GM19324 (cell line): ENCODE data around the gene ZNF678.

ENCODE experiments used
- ATAC-seq: cut with Tn5 transposase; IDR thresholded peaks from one replicate; pipeline ENCODE4 v1.9.1; 2021; ENCODE audit warnings: mild to moderate bottlenecking, moderate library complexity; ENCODE audit not compliant: unreplicated experiment, low FRiP score

ZNF678 gene

DNA sequence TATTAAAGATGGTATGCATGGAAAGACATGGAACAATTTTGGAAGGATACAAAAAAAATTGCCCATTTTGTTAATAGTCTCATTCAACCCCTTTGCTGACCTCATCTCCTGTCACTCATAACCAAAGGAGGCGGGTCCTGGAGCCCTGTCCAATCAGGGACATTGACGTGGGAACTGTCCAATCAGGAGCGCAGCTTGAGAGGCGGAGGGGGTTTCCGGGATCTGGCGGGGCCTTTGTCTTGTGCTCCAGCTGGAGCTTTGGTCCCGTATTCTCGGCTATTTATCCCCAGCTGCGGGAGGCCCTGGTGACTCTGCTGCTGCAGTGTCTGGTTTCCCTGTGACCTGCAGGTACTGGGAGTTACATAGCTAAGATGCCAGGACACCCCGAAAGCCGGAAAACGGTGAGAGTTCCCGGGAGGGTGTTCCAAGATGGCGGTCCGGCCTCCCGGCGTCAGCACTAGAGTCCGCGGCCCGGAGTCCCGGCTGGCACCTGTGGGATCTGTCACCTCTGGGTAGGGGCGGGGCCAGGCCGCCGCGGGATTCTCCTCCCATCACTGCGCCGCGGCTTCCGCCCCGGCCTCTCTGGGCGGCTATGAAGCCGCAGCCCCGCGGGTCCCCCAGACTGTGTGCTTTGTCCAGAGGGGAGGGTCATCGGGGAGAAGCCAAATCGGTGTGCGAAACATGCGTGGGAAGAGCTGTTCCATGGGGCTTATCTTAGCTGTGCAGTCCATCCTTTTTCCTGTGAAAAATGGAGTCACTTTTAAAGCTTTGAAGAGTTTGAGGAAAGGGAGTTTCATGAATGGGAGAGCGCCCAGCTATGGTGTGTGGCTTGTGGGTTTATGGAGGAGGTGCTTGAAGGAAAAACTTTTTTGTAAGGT, at the start of gene ZNF678:
Gene ZNF678 (plus strand): TSS at position 233 of the 878 bp plus-strand sequence. CDS start 87,436 bp downstream, outside the sequence.
- ATAC-seq: peak; percentile 97

DNA sequence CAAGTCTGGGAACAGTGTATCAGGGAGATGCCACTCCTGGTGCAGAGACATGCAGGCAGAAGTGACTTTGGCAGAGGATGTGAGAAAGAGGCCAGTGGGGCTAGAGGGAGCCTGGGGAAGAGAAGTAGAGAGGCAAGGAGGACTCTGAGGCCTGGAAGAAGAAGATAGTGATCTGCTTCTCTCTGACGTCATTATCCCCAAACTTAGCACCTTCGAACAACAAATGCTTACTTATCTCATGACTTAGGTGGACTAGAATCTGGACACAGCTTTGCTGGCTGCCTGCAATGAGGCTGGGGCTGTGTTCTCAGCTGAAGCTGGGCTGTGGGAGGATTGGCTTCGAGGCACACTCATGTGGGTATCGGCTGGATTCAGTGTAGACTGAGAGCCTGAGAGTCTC, 44.5 kb upstream of the ZNF678 start:
- no peak for ATAC-seq

GRCh38 chr1:227521782-227522181, 41.6 kb upstream of the ZNF678 start:
- no peak for ATAC-seq

DNA sequence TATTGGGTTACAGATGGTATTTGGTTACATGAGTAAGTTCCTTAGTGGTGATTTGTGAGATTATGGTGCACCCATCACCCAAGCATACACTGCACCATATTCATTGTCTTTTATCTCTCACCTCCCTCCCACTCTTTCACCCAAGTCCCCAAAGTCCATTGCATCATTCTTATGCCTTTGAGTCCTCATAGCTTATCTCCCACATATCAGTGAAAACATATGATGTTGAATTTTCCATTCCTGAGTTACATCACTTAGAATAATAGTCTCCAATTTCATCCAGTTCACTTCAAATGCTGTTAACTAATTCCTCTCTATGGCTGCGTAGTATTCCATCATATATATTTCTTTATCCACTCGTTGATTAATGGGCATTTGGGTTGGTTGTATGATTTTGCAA, 36.8 kb upstream of the ZNF678 start:
- no peak for ATAC-seq

- no peak for ATAC-seq
Measured at GRCh38 chr1:227532019-227532619, 31.2 kb upstream of the ZNF678 start.

DNA sequence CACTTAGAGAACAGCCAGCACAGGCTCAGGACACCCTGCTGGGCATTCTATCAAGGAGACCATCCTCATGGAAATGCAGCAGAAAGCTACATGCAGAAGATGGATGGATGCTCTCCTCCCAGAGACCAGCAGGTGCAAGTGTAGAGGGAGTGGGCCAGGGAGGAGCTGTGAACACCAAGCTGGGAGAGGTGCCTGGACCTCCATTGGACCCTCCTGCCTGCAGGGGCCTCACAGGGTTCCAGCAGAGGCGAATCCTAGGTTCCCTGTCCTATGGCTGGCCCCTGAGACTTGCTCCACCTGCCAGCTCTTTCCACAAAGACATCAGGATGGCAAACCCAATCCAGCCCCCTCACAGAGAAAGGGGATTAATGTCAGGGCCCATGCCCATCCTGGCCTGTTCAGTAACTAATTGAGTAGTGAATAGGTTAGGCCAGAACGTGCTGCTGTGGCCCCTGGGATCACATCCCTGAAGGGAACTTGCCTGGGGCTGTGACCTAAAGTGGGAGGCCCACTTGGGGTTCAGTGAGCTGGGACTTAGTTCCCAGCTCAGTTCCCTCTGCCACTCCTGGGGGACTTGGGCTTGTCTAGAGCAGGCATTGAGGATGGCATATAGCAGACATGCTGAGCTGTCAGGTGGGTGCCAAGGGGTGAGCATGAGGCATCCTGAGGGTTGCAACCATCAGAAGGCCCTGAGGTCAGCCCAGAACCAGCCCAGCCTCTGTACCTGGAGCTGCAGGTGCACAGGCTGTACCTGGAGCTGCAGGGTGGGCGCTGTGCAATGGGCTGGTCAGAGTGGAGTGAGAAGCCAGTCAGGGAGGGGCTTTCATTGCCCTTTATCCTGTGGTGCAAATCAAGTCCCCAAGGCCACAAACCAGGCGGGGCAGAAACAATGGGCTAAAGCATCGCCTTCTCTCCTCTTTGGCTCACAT, 22.9 kb upstream of the ZNF678 start:
- ATAC-seq: no peak

- ATAC-seq: no peak
Measured at GRCh38 chr1:227541129-227541528, 22.2 kb upstream of the ZNF678 start.

GRCh38 chr1:227541796-227542152, 21.6 kb upstream of the ZNF678 start:
- ATAC-seq: no peak

- ATAC-seq: peak; percentile 94
Measured at GRCh38 chr1:227542153-227543120, 20.9 kb upstream of the ZNF678 start.

GRCh38 chr1:227543283-227544066, 19.9 kb upstream of the ZNF678 start:
- no peak for ATAC-seq

- no peak for ATAC-seq
Measured at GRCh38 chr1:227544067-227545050, 19.0 kb upstream of the ZNF678 start.

GRCh38 chr1:227545361-227545760, 18.0 kb upstream of the ZNF678 start:
- ATAC-seq: no peak

DNA sequence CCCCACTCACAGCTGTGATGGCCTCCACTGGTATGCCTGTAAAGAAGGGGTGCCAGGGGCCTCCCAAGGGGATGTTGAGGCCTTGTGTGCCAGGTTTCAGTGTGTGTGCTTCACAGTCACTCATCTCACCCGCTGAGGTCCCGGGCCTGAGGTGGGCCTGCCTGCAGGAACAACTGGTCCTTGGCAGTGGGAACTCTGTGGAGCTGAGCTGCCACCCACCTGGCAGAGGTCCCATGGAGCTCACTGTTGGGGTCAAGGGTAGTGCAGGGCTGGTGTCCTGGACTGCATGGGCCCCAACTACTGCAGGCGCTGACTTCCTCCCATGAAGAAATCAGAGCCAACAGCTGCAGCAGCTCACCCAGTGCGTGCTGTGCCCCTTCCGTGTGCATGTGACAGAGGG, 17.3 kb upstream of the ZNF678 start:
- ATAC-seq: no peak

DNA sequence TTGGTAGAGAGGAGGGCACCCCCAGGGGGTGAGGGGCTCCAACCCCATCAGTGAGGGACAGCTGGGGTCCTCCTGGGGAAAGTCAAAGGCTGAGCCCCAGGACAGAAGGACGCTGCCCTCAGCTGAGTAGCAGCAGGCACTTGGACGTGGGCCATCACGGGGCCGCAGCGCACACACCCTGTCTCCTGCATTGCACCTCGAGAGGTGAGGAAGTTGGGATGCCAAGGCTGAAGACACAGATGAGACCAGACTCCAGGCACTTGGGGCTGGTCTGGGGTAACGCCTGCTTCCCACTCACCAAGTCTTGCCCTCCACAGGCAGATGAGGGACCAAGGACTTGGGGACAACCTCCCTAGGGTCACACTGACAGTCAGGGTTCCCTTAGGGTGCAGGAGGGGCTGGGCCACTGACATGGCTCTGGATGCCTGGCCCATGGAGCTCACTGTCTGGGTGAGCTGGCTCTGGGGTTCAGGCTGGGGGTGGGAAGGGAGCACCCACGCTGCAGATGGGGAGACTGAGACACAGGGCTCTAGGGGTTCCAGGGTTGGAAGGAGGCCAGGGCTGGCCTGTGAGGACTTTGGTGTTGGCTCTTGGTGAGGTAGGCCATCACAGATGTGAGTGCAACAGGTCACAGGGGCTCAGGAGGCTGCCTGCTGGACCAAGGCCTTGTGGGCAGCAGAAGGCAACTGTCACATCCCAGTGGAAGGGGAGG, 16.6 kb upstream of the ZNF678 start:
- ATAC-seq: no peak

GRCh38 chr1:227547310-227548118, 15.8 kb upstream of the ZNF678 start:
- ATAC-seq: no peak

DNA sequence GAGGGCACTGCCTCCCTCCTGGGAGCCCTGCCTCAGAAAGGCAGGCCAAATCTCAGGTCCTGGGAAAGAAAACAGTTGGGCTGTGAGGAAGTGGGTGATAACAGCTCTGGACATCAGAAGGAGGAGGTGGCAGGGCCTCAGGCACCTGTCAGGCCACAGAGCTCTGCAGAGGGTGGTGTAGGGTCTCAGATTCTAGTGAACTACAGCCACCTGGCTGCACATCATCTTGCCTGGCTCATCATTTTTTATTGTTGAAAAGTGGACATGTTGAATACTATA, 15.3 kb upstream of the ZNF678 start:
- ATAC-seq: no peak

GRCh38 chr1:227548448-227548847, 14.9 kb upstream of the ZNF678 start:
- no peak for ATAC-seq
